HFF-Myc (cell line): ENCODE data around the gene SECISBP2L.
A peak's percentile ranks its signal among the peaks of the same experiment; 100 is the strongest.

Experiments
- DNase-seq: peaks from one replicate; pipeline ENCODE4 v3.0.0-alpha.2; 2011; ENCODE audit warnings: low read depth; ENCODE audit errors: extremely low read depth
- H3K4me3 ChIP-seq: replicated peaks from 2 replicates; pipeline ENCODE4 v1.5.1; 2011; ENCODE audit warnings: low read depth, mild to moderate bottlenecking, control low read depth, low read length
- TF ChIP-seq, protein P1 (sequence below): IDR thresholded peaks from 2 replicates; pipeline ENCODE4 v1.5.1; 2012; ENCODE audit warnings: mild to moderate bottlenecking, low read depth, low read length, control low read depth; ENCODE audit errors: missing control alignments

SECISBP2L gene

DNA sequence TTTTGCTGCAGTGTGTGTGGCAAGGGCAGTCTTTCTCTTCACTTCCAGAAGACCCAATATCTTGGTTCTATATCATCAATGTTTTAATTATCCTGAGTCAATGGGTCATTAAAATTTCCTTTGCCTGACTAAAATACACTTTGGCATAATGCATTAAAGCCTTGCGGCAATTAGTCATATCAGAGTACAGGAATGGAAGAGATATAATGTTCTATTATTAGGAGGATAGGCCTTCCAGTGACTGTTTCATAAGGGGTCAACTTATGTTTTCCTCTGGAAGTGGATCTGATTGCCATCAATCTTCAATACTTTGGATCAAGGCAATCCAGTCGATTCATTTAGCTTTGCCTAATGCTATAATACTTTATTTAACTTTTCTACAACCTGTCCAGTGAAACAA lies 9.4 kb upstream of the SECISBP2L start:
- no peak for DNase-seq
- H3K4me3 ChIP-seq: no peak overlapping the region
- TF ChIP-seq, protein P1, sequence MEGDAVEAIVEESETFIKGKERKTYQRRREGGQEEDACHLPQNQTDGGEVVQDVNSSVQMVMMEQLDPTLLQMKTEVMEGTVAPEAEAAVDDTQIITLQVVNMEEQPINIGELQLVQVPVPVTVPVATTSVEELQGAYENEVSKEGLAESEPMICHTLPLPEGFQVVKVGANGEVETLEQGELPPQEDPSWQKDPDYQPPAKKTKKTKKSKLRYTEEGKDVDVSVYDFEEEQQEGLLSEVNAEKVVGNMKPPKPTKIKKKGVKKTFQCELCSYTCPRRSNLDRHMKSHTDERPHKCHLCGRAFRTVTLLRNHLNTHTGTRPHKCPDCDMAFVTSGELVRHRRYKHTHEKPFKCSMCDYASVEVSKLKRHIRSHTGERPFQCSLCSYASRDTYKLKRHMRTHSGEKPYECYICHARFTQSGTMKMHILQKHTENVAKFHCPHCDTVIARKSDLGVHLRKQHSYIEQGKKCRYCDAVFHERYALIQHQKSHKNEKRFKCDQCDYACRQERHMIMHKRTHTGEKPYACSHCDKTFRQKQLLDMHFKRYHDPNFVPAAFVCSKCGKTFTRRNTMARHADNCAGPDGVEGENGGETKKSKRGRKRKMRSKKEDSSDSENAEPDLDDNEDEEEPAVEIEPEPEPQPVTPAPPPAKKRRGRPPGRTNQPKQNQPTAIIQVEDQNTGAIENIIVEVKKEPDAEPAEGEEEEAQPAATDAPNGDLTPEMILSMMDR: no peak

DNA sequence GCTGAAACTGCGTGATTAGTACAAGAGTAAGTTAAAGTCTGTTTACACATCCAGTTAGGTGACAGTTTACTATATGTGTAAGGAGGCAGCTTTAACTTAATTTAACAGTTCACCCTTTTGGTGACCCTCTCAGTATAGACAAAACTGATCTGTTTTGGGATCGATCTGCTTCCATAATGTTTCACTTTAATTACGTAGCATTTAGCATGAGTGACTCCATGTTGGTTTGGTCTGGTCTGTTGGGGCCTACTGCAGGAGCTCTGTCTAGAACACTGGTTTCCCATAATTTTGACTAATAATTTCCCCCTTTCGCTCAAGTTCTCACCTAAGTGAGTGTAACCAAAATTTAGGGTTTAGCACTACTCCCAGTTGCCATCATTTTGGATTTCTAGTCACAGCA lies 6.4 kb upstream of the SECISBP2L start:
- no peak for DNase-seq
- no peak overlapping the region for H3K4me3 ChIP-seq
- TF ChIP-seq, protein P1: no peak

DNA sequence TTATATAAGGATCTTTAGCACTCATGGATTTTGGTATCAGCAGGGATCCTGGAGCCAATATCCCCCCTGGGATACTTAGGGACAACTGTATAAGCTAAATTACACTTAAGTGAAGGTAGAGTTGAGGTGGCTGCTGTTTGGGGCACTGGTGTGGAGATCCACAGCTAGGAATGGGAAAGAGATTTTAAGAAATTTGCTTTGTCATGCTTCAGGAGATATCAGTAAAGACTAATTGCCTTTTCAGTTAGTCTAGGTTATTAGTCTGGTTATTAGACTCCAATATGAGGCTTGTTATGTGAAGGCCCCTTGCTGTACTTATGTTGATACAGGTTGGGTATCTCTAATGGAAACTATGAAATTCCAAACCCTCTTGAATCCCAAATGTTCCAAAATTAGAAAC lies 1.2 kb upstream of the SECISBP2L start:
- TF ChIP-seq, protein P1: no peak
- H3K4me3 ChIP-seq: no peak overlapping the region
- DNase-seq: no peak

DNA sequence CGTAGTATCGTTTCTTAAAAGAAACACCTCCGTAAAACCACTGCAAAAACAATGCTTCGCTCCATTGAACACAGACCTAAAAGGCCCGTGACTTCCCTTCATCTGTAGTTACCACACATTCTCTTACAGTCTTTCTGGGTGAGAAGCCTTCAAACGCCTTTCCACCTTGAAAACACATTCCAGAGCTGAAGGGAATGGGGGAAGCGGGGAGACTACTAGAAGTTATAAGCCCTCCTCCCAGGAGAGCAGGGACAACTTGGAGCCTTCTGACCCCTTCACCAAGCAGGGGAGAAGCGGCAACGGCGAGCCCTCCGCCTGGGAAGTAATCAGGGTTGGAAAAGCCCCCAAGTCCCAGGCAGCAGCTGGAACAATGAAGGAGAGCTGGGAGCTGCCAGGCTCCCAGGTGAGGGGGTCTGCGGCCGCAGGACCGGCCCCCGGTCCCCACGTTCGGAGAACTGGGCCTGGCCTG lies 461 bp downstream of the SECISBP2L start:
- DNase-seq: no peak
- TF ChIP-seq, protein P1: no peak
- peak overlapping the region; percentile 93 for H3K4me3 ChIP-seq

DNA sequence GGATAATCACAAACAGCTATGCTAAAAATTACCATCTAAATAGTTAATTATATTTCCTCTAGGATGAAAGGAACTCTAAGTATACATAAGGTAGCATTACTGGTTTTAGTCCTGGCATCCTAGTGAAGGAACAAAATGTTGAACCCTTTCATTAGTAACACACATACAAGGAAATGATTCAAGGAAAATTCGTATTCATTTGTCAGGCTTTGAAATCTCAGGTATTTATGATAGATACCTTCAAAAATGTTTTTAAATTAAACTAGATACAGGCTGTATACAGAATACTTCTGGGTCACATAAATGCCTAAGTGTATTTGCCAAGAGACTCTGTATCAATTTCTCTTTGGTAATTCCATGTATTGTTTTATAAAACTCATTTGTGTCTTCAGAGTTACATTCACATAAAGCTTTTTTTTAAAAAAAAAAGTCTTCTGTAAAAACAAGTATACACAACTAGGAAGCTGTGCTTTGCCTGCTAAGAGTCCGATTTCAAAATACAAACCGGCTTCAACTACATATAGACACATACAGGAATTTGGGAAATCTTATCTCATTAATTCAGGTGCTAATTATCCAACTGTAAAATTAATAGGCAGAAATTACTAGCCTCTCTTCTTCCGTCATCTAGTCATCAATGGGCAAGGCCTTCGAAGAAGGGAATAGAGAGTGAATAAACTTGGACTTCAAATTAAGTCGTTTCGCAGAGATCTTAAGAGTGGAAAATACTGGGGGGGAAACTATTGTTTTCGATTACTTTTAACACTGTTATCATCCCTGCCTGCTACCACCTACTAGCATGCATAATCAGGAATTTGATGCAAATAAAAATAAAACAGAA lies 1.3 kb downstream of the SECISBP2L start:
- peak overlapping the region; percentile 93 for H3K4me3 ChIP-seq
- TF ChIP-seq, protein P1: no peak
- DNase-seq: no peak

DNA sequence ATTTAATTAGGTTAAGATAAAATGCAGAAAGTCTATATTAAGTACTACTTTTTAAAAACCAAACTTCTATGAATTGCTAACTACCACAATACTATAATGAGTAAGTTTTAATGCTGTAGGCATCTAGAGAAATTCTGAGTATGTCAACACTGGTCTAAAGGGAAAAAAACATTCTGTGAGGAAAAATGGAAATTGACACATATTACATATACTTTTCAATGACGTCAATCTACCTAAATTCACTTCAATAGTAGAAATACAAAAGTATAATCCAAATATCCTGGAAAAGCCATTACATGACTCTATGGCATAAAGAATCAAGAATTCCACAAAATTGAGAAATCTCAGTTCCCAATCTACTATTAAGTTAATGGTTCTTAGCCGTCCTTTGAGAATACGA lies 2.2 kb downstream of the SECISBP2L start:
- TF ChIP-seq, protein P1: no peak
- H3K4me3 ChIP-seq: peak overlapping the region; percentile 93
- DNase-seq: no peak
